SJCRH30 (cell line): Measurements from ENCODE around the gene POLR2L. TPM values are rescaled to one million over a fixed set of nuclear protein-coding genes. Genes with fewer than 3 reads are reported as not detected.

ENCODE experiments used
- DNase-seq, 2 experiments: peaks; one replicate each; pipeline ENCODE4 v3.0.0-alpha.2; 2015 to 2020
- H3K27ac ChIP-seq: fragments of 250-450 bp; sonication (Bioruptor Pico); 2 replicates; pipeline ENCODE4 v1.5.1; 2020; ENCODE audit warnings: mild to moderate bottlenecking, moderate library complexity
- H3K27me3 ChIP-seq: fragments of 250-450 bp; sonication (Bioruptor Pico); 2 replicates; pipeline ENCODE4 v1.5.1; 2020; ENCODE audit warnings: mild to moderate bottlenecking, moderate library complexity
- H3K36me3 ChIP-seq: fragments of 250-450 bp; sonication (Bioruptor Pico); 2 replicates; pipeline ENCODE4 v1.5.1; 2020; ENCODE audit warnings: mild to moderate bottlenecking, moderate library complexity
- H3K4me1 ChIP-seq: fragments of 250-450 bp; sonication (Bioruptor Pico); 2 replicates; pipeline ENCODE4 v1.5.1; 2020; ENCODE audit warnings: mild to moderate bottlenecking, moderate library complexity
- H3K4me3 ChIP-seq: fragments of 250-450 bp; sonication (Bioruptor Pico); 2 replicates; pipeline ENCODE4 v1.5.1; 2020; ENCODE audit warnings: mild to moderate bottlenecking, moderate library complexity
- H3K9me3 ChIP-seq: fragments of 250-450 bp; sonication (Bioruptor Pico); replicated peaks from 2 replicates; pipeline ENCODE4 v1.5.1; 2020; ENCODE audit warnings: mild to moderate bottlenecking, moderate library complexity
- total RNA-seq: library from RNA; depleted of rRNA; stranded (reverse); fragments of >200 nt; shearing (Covaris generic); gene quantifications from 2 replicates; pipeline ENCODE4 v1.2.3, GENCODE V29; 2014

The POLR2L gene
- total RNA-seq, 1 experiment from 2014 or later = 292 TPM

DNA sequence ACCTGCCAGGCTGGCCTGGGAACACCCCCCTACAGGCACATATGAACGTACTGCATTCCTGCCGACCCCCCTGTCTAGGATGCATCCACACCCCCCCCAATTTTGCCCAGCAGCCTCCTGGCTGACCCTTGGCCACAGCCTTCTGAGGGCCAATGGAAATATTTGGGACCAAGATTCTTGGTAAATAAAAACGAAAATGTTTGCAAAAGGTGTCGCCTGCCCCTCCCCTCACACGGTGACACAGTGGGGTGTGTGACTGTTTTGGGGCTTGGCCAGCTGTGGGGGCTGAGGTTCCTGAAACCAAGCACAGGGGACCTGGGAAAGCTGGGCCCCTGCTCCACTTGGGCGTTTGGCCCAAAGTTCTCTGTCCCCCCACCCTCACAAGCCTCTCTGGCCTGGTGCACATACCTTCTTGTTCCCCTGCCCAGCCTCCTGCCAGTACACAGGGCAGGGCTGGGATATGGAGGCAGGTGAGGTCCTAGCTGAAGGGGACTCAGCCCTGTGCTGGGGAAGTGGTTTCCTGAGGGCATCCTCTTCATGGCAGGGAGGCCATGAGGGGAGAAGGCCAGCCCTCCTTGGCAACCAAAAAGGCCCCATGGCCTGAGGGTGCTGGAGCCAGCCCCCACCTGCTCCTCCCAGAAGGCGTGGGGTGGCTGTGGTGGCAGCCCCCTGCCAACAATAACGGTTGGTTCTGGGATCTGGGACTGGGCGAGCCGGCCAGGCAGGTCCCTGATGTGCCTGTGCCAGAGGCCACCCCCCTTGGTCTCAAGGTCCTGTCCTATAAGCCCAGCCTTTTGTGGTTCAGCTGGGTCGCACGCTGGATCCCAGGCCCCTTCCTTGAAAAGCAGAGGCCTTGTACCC lies 16.7 kb downstream of the POLR2L start:
- Histone ChIP-seq H3K27ac (no peak overlapping the region), H3K36me3 (no peaks in the 10 kb centered on the region; the same call in 1 of the 2 replicates), H3K27me3 (no peaks in the 10 kb centered on the region), H3K4me1 (peaks cover 34% of the 10 kb centered on the region), H3K4me3 (no peak overlapping the region), H3K9me3 (no peaks in the 10 kb centered on the region)
- no peak for DNase-seq

DNA sequence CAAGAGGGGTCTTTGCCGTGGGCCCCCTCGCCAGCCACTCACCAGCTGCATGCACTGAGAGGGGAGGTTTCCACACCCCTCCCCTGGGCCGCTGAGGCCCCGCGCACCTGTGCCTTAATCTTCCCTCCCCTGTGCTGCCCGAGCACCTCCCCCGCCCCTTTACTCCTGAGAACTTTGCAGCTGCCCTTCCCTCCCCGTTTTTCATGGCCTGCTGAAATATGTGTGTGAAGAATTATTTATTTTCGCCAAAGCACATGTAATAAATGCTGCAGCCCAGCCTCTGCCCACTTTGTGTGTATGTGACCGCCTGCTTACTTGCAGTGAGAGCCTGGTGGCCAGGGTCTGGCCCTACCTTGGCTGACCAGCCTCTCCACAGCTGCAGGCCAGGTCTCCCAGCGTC lies 17.4 kb downstream of the POLR2L start:
- DNase-seq = no peak
- Histone ChIP-seq H3K36me3 (no peaks in the 10 kb centered on the region; the same call in 1 of the 2 replicates), H3K4me1 (peaks cover 32% of the 10 kb centered on the region), H3K9me3 (no peaks in the 10 kb centered on the region), H3K4me3 (no peak overlapping the region), H3K27ac (no peak overlapping the region), H3K27me3 (no peaks in the 10 kb centered on the region)

DNA sequence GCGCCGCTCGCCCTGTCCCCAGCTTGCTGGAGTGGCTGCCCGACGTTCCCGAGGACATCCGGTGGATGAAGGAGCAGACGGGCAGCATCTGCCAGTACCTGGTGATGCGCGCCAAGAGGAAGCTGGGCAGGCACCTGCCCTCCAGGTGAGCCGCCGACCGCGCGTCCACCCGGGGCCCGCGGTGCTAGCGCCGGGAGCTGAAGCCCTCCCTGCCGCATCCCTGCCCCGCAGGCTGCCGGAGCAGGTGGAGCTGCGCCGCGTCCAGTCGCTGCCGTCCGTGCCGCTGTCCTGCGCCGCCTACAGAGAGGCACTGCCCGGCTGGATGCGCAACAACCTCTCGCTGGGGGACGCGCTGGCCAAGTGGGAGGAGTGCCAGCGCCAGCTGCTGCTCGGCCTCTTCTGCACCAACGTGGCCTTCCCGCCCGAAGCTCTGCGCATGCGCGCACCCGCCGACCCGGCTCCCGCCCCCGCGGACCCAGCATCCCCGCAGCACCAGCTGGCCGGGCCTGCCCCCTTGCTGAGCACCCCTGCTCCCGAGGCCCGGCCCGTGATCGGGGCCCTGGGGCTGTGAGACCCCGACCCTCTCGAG lies 17.9 kb downstream of the POLR2L start:
- no peaks in the 10 kb centered on the region for H3K27me3 ChIP-seq
- DNase-seq = no peak
- H3K4me3 ChIP-seq = no peak overlapping the region
- no peaks in the 10 kb centered on the region for H3K9me3 ChIP-seq
- H3K27ac ChIP-seq = no peak overlapping the region
- H3K36me3 ChIP-seq = no peaks in the 10 kb centered on the region; the same call in 1 of the 2 replicates
- peaks cover 32% of the 10 kb centered on the region for H3K4me1 ChIP-seq

DNA sequence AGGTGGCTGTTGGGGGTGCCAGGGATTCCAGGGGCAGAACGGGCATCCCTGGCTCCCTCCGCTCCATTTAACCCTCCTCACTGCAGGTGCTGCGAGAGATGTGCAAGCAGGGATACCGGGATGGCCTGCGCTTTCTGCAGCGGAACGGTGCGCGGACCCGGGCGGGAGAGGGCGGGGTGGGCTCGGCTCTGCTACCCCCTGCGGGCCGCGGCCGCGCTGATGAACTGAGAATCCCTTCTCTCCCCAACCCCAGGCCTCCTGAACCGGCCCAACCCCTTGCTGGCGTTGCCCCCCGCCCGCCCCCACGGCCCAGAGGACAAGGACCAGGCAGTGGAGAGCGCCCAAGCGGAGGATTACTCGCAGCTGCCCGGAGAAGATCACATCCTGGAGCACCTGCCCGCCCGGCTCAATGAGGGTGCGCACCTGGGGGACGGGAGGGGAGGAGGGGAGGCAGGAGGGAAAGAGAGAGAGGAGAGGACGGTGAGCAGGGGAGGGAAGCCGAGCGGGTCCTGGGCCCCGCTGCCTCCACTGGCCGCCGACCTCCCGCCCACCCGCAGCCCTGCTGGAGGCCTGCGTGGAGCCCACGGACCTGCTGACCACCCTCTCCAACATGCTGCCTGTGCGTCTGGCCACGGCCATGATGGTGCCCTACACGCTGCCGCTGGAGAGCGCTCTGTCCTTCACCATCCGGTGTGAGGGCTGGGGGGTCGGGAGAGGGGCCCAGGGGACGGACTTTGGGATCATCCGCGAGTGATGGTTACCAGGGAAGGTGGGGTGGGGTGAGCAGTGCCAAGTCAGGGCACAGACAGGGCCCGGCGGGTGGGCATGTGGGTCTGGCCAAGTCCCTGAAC lies 18.7 kb downstream of the POLR2L start:
- peaks cover 34% of the 10 kb centered on the region for H3K4me1 ChIP-seq
- no peak overlapping the region for H3K4me3 ChIP-seq
- H3K9me3 ChIP-seq = no peaks in the 10 kb centered on the region
- DNase-seq = no peak
- H3K27me3 ChIP-seq = no peaks in the 10 kb centered on the region
- H3K27ac ChIP-seq = no peak overlapping the region
- no peaks in the 10 kb centered on the region; the same call in 1 of the 2 replicates for H3K36me3 ChIP-seq

DNA sequence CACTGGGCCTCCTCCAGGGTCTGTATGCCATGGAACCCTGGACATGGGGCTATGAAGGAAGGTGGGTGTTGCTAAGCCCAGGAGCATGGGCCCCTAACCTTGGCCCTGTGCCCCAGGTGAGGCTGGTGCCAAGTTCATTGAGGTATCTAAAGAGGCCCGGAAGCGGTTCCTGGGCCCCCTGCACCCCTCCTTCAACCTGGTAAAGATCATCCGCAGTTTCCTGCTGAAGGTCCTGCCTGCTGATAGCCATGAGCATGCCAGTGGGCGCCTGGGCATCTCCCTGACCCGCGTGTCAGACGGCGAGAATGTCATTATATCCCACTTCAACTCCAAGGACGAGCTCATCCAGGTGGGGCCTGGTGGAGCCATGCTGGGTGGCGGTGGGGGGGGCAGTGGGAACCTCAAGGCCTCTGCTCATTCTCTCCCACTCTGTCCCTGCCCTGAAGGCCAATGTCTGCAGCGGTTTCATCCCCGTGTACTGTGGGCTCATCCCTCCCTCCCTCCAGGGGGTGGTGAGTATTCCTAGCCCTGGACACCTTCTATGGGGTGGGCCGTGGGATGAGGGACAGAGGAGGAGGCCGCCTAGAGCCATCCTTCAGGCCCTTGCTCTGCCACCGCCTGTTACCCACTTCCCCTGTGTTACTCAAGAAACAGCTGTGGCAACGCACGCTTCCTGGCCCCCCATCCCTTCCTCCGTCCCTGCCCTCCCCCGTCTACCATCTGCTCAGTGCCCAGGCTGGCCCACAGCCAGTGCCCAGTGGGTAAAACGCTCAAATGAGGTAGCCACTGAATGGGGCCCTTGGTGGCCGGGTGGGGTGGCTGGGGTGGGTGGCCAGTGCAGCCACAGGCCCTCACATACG lies 20.6 kb downstream of the POLR2L start:
- H3K4me1 ChIP-seq = peaks cover 25% of the 10 kb centered on the region
- H3K9me3 ChIP-seq = no peaks in the 10 kb centered on the region
- H3K27ac ChIP-seq = no peak overlapping the region
- no peak for DNase-seq
- H3K4me3 ChIP-seq = no peak overlapping the region
- H3K27me3 ChIP-seq = no peaks in the 10 kb centered on the region
- H3K36me3 ChIP-seq = no peaks in the 10 kb centered on the region; the same call in 1 of the 2 replicates

DNA sequence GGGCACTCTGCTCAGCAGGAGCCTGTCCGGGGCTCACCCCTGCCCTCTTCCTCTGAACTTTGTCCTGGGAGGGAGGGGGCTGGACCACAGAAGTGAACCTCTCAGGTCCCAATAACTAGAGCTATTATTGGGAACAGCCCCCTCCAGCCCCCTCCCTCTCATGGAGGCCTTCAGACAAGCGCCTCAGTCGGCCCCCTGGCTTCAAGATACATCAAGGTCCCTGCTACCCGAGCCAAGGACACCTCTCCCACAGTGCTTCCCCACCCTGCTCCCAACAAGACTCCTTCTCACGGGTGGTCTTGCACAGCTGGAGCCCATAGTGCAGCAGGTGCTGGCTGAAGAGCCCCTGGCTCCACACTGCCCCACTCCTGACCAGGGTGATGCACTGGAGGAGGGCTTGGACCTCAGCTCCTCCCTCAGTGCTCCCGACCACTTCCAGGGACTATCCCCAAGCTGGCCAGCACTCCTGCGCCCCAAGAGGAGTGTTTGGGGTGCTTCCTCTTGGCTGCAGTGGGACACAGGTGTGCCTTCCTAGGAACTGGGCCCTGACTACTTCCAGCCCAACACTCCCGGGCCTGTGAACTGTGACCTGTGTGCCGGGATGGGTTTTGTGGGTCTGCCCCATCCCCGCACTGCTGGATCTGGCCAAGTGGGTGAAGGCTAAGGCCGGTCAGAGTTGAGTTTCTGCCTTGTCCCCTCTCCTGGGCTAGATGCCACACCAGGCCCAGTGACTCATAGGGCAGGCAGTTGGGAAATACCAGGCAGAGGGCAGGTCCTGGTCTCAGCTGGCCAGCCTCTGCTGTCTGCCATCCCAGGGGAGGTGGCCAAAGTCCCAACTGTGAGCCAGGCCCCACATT lies 21.4 kb downstream of the POLR2L start:
- no peak for DNase-seq
- peak overlapping the region; percentile 41 for H3K27ac ChIP-seq

DNA sequence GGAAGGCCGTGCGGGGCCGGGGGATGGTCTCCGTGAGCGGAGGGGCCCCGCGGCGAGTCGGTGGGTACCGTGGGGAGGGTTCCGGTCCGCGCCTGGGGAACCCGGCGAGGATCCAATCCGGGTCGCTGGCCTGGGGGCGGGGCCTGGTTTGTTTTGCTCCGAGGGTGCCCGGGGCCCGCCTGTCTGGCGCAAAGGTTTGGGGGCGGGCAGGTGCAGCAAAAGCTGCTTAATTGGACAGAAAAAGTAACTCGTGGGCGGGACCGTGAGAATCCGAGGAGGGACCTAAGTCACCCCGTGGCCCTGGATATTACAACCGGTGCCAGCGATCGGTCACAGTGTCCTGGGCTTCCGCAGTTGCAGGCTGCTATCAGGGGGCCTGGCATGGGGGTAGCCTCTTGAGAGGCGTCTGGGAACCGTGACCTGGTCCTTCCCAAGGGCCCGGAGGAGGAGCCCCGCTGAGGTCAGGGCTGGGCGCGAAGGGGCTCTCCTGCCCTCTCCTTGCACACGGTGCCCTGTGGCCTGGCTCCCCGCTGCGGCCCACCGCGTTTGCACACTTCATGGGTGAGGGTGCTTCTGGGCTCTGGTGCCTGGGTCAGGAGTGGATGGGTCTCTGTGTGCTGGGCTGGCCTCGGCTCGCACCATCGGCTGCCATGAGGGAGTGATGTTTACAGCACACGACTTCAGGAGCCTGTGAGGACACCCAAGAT lies 22.2 kb downstream of the POLR2L start:
- Histone ChIP-seq H3K9me3 (no peaks in the 10 kb centered on the region), H3K4me1 (peaks cover 21% of the 10 kb centered on the region), H3K27ac (peak overlapping the region; percentile 41), H3K4me3 (peak overlapping the region; percentile 89), H3K27me3 (no peaks in the 10 kb centered on the region), H3K36me3 (peaks cover 1% of the 10 kb centered on the region)
- peak; percentile 86 to 87 for DNase-seq

More for the DNA sequence above, 21.4 kb downstream of the POLR2L start:
- peak overlapping the region; percentile 89 for H3K4me3 ChIP-seq
- peaks cover 22% of the 10 kb centered on the region for H3K4me1 ChIP-seq
- H3K9me3 ChIP-seq = no peaks in the 10 kb centered on the region
- no peaks in the 10 kb centered on the region for H3K27me3 ChIP-seq
- H3K36me3 ChIP-seq = no peaks in the 10 kb centered on the region; the same call in 1 of the 2 replicates

DNA sequence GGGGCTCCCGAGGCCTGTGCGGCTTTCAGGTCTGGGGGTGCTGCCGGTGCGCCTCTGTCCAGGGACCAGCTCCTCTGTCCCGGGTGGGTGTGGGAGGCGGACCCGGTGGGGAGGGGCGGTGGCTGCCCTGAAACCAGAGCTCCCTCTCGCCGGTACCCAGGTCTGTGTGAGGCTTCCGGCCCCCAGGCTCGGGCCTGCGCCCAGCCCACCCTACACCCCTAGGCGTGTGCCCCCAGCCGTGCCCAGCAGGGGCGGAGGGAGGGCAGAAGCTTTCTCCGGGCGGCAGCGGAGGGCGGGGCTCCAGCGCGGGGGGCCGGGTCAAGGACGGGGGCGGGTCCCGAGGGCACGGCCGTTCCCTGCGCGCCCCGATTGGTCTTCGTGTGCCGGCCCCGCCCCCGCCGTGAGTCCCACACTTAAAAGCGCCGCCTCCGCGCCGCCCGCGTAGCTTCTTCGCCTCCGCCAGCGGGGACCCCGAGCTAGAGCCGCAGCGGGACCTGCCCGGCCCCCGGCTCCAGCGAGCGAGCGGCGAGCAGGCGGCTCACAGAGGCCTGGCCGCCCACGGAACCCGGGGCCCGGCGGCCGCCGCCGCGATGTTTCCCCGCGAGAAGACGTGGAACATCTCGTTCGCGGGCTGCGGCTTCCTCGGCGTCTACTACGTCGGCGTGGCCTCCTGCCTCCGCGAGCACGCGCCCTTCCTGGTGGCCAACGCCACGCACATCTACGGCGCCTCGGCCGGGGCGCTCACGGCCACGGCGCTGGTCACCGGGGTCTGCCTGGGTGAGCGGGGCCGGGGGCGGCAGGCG lies 23.0 kb downstream of the POLR2L start:
- Histone ChIP-seq H3K4me1 (peaks cover 19% of the 10 kb centered on the region), H3K9me3 (no peaks in the 10 kb centered on the region), H3K36me3 (peaks cover 4% of the 10 kb centered on the region; the same call in 1 of the 2 replicates), H3K27ac (peak overlapping the region; percentile 41; the same call in 1 of the 2 replicates), H3K27me3 (no peaks in the 10 kb centered on the region), H3K4me3 (peak overlapping the region; percentile 89)
- DNase-seq = peak; percentile 90 to 92

DNA sequence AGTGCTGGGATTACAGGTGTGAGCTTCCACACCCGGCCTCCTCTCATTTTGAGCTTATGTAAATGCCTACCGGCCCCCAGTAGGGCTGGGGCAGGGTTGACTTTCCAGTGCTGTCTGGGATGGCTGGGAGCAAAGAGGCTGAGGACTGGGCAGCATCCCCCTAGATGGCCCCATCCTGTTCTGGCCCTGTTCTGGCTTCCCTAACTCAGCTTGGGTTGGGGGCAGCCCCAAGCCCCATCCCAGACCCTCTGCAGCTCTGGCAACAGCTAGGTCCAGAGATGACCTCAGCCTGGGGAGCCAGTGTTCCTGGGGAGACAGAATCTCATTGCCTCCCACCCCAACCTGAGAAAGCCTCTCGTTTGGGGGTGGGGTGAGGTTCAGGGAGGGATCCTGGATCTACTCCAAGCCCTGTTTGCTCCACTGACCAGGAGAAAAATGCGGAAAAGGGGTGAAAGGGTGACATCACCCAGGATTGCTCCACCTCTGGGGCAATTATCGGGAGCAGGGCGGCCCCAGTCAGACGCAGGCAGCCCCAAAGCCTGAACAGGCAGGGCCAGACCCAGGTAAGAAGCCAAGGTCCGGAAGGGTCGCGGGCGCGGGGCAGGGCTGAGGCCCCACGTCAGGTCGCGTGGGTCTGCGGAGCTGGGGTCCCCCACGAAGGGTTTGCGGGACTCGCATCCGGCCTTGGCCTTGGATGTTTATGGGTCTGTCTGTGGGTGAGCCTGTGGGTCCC lies 23.8 kb downstream of the POLR2L start, which contains the start of gene PNPLA2:
PNPLA2 (plus strand) TSS at position 519 of the 733 bp plus-strand sequence. CDS start 805 bp downstream, outside the sequence.
- Histone ChIP-seq H3K36me3 (peaks cover 10% of the 10 kb centered on the region; the same call in 1 of the 2 replicates), H3K4me3 (peak within 1 kb of the TSS; percentile 89), H3K27ac (peak within 1 kb of the TSS; percentile 41; the same call in 1 of the 2 replicates), H3K27me3 (no peaks in the 10 kb centered on the region), H3K9me3 (no peaks in the 10 kb centered on the region), H3K4me1 (peaks cover 19% of the 10 kb centered on the region)
- no peak for DNase-seq

DNA sequence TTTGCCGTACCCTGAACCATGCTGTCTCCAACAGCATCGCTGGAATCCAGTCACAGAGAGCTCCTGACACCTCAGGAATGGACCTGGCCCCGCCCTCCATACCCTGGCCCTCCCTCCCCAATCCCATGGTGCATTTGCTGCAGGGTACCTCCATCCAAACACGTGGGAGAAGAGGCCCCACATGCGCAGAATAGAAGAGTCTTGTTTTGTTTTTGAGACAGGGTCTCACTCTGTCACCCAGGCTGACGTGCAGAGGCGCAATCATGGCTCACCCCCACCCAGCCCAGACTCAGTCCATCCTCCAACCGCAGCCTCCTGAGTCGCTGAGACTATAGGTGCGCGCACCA lies 25.9 kb downstream of the POLR2L start:
- H3K27ac ChIP-seq = no peak overlapping the region

DNA sequence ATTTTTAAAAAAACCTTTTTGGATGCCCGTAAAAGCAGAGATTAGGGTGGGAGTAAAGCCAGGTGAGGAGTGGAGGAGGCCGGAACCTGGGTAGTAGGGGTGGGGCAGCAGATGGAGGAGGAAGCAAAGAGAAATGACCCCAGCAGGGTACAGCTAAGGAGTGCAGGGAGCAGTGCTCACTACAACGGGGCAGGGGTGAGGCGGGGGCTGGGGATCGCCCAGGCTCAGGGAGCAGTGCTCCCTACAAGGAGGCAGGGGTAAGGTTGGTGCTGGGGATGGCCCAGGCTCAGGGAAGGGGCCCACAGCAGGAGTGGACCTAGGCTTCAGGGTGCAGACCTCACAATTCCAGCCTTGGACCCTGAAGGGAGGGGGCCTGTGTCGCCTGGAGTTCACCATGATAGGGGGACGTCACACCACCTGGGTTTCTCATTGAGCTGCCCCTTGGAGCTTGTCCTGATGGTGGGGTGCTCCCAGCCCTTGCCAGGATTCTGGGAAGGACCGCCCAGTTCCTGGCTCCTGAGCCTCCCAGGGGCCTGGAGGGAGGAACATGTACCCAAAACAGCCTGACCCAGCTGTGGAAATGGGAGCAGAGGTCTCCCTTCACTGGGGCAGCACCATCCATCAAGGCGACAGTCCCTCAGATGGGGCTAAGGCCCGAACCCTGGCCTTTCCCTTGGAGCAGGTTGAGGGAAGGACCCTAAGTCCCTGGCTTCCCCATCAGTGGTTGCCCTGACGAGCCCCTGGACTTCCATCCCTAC lies 26.5 kb downstream of the POLR2L start:
- Histone ChIP-seq H3K36me3 (peaks cover 37% of the 10 kb centered on the region), H3K9me3 (no peaks in the 10 kb centered on the region), H3K4me3 (no peak overlapping the region), H3K27me3 (no peaks in the 10 kb centered on the region), H3K4me1 (peaks cover 21% of the 10 kb centered on the region), H3K27ac (no peak overlapping the region)
- DNase-seq = no peak

More for the DNA sequence above, 25.9 kb downstream of the POLR2L start:
- H3K4me1 ChIP-seq = peaks cover 21% of the 10 kb centered on the region
- DNase-seq = no peak
- H3K9me3 ChIP-seq = no peaks in the 10 kb centered on the region
- no peaks in the 10 kb centered on the region for H3K27me3 ChIP-seq
- no peak overlapping the region for H3K4me3 ChIP-seq
- peaks cover 32% of the 10 kb centered on the region for H3K36me3 ChIP-seq
